GM12878 (cell line): ENCODE results near the gene ZNF823. TPM values are rescaled to one million over a fixed set of nuclear protein-coding genes. Genes with fewer than 3 reads are reported as not detected.

ENCODE experiments used
- ATAC-seq: fragments of 200-7000 bp; cut with Tn5 transposase; 3 replicates; pipeline ENCODE4 v1.9.1; 2020; ENCODE audit warnings: mild to moderate bottlenecking, moderate library complexity
- BruUV-seq: library from RNA; stranded (reverse); fragments of 400-500 nt; replicated peaks from 2 replicates; lab custom pipeline; 2021; lab: Mats Ljungman, UMichigan
- CTCF ChIA-PET: fragments of 300-600 bp; sonication (Branson Sonifier 250); formaldehyde crosslinking; extraction: SDS; loops from one replicate; lab custom pipeline; 2021; ENCODE audit warnings: inconsistent platforms; lab: Yijun Ruan, JAX
- POLR2A ChIA-PET: fragments of 350-600 bp; formaldehyde crosslinking; extraction: SDS; loops from one replicate; lab custom pipeline; 2021; ENCODE audit warnings: inconsistent platforms; lab: Charles Lee
- RAD21 ChIA-PET: fragments of 300-600 bp; sonication (Branson Sonifier 250); formaldehyde crosslinking; loops from one replicate; lab custom pipeline; 2023; ENCODE audit warnings: antibody characterized with exemption; ENCODE audit not compliant: unreplicated experiment; lab: Charles Lee
- SMC1A ChIA-PET: fragments of 300-600 bp; sonication (Branson Sonifier 250); formaldehyde crosslinking; loops from one replicate; lab custom pipeline; 2023; ENCODE audit not compliant: unreplicated experiment, uncharacterized antibody; lab: Charles Lee
- DNase-seq: peaks from one replicate; pipeline ENCODE4 v3.0.0-alpha.2; 2011; ENCODE audit warnings: low read depth, low spot score
- FAIRE-seq: peaks from 3 replicates; lab custom pipeline; 2011; peaks lifted over from hg19 to GRCh38; lab: Jason Lieb, UNC
- H2AFZ ChIP-seq: 2 replicates; pipeline ENCODE4 v1.6.0; 2011; ENCODE audit warnings: low read depth, low read length, control low read depth; ENCODE audit not compliant: control insufficient read depth
- H3K27ac ChIP-seq: 2 replicates; pipeline ENCODE4 v1.5.1; 2011; ENCODE audit warnings: control low read depth; ENCODE audit not compliant: control insufficient read depth, insufficient read depth
- H3K27me3 ChIP-seq, 2 experiments: replicated peaks in 1 of 2; 2 replicates each; pipeline versions ENCODE4 v1.6.0 to v1.6.1; 2011; ENCODE audit warnings: low read length in 1 of 2; ENCODE audit not compliant: control insufficient read depth in 2 of 2, insufficient read depth in 2 of 2
- H3K36me3 ChIP-seq, 2 experiments: 2 replicates each; pipeline ENCODE4 v1.5.1; 2011; ENCODE audit warnings: low read length in 1 of 2; ENCODE audit not compliant: control insufficient read depth in 2 of 2, insufficient read depth in 2 of 2
- H3K4me1 ChIP-seq: 2 replicates; pipeline ENCODE4 v1.6.1; 2011; ENCODE audit warnings: mild to moderate bottlenecking, low read length, moderate library complexity, mixed read lengths; ENCODE audit not compliant: control insufficient read depth, insufficient read depth
- H3K4me2 ChIP-seq: 2 replicates; pipeline ENCODE4 v1.6.0; 2011; ENCODE audit warnings: control low read depth; ENCODE audit not compliant: control insufficient read depth, insufficient read depth
- H3K4me3 ChIP-seq: fragments of 200-600 bp; sonication (generic); 2 replicates; pipeline ENCODE4 v1.5.1; 2016
- H3K79me2 ChIP-seq: 2 replicates; pipeline ENCODE4 v1.6.0; 2011; ENCODE audit warnings: low read length; ENCODE audit not compliant: control insufficient read depth, insufficient read depth
- H3K9ac ChIP-seq: 2 replicates; pipeline ENCODE4 v1.8.0; 2011; ENCODE audit warnings: low read length, control low read depth, mixed read lengths; ENCODE audit not compliant: control insufficient read depth, insufficient read depth
- H3K9me3 ChIP-seq: replicated peaks from 3 replicates; pipeline ENCODE4 v1.5.1; 2011; ENCODE audit warnings: mild to moderate bottlenecking, low read length; ENCODE audit not compliant: control insufficient read depth, insufficient read depth
- H4K20me1 ChIP-seq: 2 replicates; pipeline ENCODE4 v1.6.0; 2011; ENCODE audit not compliant: control insufficient read depth, insufficient read depth
- CBX5 ChIP-seq: sonication (generic); IDR thresholded peaks from 2 replicates; pipeline ENCODE4 v1.6.1; 2016; ENCODE audit warnings: low read depth, moderate library complexity, mild to moderate bottlenecking, inconsistent platforms
- ESRRA ChIP-seq: IDR thresholded peaks from 2 replicates; pipeline ENCODE4 v1.6.1; 2012; ENCODE audit warnings: mild to moderate bottlenecking, low read length, improper control_type of control experiment
- IKZF2 ChIP-seq, 2 experiments: fragments of 450-650 bp; IDR thresholded peaks; 2 replicates each; pipeline ENCODE4 v1.6.1; 2017; ENCODE audit warnings: mild to moderate bottlenecking in 2 of 2, moderate library complexity in 2 of 2
- IRF4 ChIP-seq: IDR thresholded peaks from 2 replicates; pipeline ENCODE4 v1.6.1; 2011; ENCODE audit warnings: low read depth, low read length
- NBN ChIP-seq: fragments of 450-650 bp; IDR thresholded peaks from 2 replicates; pipeline ENCODE4 v1.6.1; 2016
- NFYB ChIP-seq: IDR thresholded peaks from 2 replicates; pipeline ENCODE4 v1.6.1; 2011; ENCODE audit warnings: low read depth, mild to moderate bottlenecking, low read length, improper control_type of control experiment, moderate library complexity; ENCODE audit not compliant: insufficient read depth
- RAD51 ChIP-seq: fragments of 450-650 bp; IDR thresholded peaks from 2 replicates; pipeline ENCODE4 v1.6.1; 2016; ENCODE audit warnings: moderate library complexity, mild to moderate bottlenecking, inconsistent platforms
- USF2 ChIP-seq: IDR thresholded peaks from 2 replicates; pipeline ENCODE4 v1.6.1; 2011; ENCODE audit warnings: low read depth, low read length, improper control_type of control experiment, borderline replicate concordance
- WGBS: methylation state at CpG from one replicate; pipeline ENCODE4 v1.1.6; 2016; ENCODE audit warnings: low lambda C conversion rate; ENCODE audit not compliant: insufficient replicate concordance, insufficient coverage; ENCODE audit errors: missing lambda C conversion rate; 5-methylcytosine and 5-hydroxymethylcytosine counted together
- in situ Hi-C: fragments of 300-500 bp; cut with MboI; formaldehyde crosslinking; loops from 9 replicates; pipeline ENCODE4 v1.14.3; 2018; ENCODE audit warnings: mixed read lengths
- intact Hi-C: fragments of 100-400 bp; cut with micrococcal nuclease; formaldehyde crosslinking; loops from one replicate; pipeline ENCODE4 v1.14.2; 2022; ENCODE audit not compliant: unreplicated experiment
- polyA plus RNA-seq, 11 experiments: library from polyadenylated mRNA; depleted of rRNA in 4 of 11; unstranded in 6 of 11; stranded (reverse) in 5 of 11; fragments of >200 nt; fragmentation: Nextera tagmentation in 4 of 11; fragmentation: Illumina TruSeq in 1 of 11; extraction: Ambion mirVana in 4 of 11; extraction: Trizol in 1 of 11; gene quantifications; 1 replicate in 1 of 11; 2 replicates in 10 of 11; pipeline versions ENCODE4 v1.2.1 to v1.2.3, GENCODE V29; 2011 to 2016; ENCODE audit warnings: inconsistent platforms in 2 of 11, missing spikeins in 2 of 11, low read depth in 1 of 11
- total RNA-seq, 4 experiments: library from RNA; depleted of rRNA in 3 of 4; stranded (reverse); fragments of >200 nt in 3 of 4; fragmentation: Illumina TruSeq in 1 of 4; extraction: Trizol in 1 of 4; gene quantifications; 2 replicates each; pipeline versions ENCODE4 v1.2.1 to v1.2.3, GENCODE V29; 2013 to 2021
- TF ChIP-seq, protein P1 (sequence below): fragments of 150-350 bp; IDR thresholded peaks from 2 replicates; pipeline ENCODE4 v1.6.1; 2014; ENCODE audit warnings: mild to moderate bottlenecking, low read depth, low read length

The ZNF823 gene
- total and polyA plus RNA-seq, 10 of the 15 experiments (the other 5 are each of a cell fraction or from before 2014, with no cell fraction given): 3.3 to 8.0 (median 4.5) TPM

GRCh38 chr19:11680689-11681302 lies 58.0 kb downstream of the ZNF823 start:
- Histone ChIP-seq H2AFZ (no peak overlapping the region), H3K27ac (no peak overlapping the region), H3K79me2 (no peaks in the 10 kb centered on the region), H3K9me3 (peaks cover 17% of the 10 kb centered on the region), H3K36me3 (no peaks in the 10 kb centered on the region), H3K27me3 (no peaks in the 10 kb centered on the region), H4K20me1 (no peaks in the 10 kb centered on the region), H3K4me1 (peaks cover 2% of the 10 kb centered on the region; the same call in 1 of the 2 replicates), H3K4me3 (no peak overlapping the region), H3K4me2 (no peak overlapping the region), H3K9ac (no peak overlapping the region)
- FAIRE-seq: no peak
- no TSS peak for BruUV-seq
- CTCF ChIA-PET: no interaction called here
- WGBS: 35% methylated on average over 2 of the region's 2 CpGs
- POLR2A ChIA-PET: no interaction called here
- ATAC-seq: no peak
- RAD21 ChIA-PET: no interaction called here
- SMC1A ChIA-PET: no interaction called here
- intact Hi-C loops: no loop called here
- no peak for DNase-seq
- TF ChIP-seq NBN: no peak
- 0 out of 2 replicates have a peak, but pooled peaks have one; percentile 54 for TF ChIP-seq CBX5
- in situ Hi-C loops: no loop called here

DNA sequence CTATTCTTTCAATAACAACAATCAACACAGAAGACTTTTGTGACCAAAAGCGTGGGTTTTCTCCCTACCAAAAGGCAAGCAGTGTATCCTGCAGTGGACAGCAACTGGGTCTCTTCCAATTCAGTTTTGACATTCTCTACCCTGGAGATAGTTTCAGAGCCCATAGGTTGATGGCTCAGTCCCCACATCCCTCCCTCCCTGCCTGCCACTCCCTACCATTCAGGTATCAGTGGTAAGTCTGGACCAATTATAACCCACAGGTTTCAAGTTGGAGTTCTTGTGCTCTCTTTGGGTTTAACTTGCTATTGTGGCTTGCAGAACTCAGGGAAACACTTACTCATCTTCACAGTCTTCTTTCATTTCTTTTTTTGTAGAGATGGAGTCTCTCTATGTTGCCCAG lies 60.2 kb downstream of the ZNF823 start:
- no peak overlapping the region for H3K9ac ChIP-seq
- H4K20me1 ChIP-seq: no peaks in the 10 kb centered on the region
- TF ChIP-seq IKZF2 (IDR thresholded peaks at IDR 0.05): no peak
- no peak for TF ChIP-seq RAD51
- no peak for TF ChIP-seq IRF4
- no peak for TF ChIP-seq ESRRA
- TF ChIP-seq NFYB: no peak
- TF ChIP-seq, protein P1, sequence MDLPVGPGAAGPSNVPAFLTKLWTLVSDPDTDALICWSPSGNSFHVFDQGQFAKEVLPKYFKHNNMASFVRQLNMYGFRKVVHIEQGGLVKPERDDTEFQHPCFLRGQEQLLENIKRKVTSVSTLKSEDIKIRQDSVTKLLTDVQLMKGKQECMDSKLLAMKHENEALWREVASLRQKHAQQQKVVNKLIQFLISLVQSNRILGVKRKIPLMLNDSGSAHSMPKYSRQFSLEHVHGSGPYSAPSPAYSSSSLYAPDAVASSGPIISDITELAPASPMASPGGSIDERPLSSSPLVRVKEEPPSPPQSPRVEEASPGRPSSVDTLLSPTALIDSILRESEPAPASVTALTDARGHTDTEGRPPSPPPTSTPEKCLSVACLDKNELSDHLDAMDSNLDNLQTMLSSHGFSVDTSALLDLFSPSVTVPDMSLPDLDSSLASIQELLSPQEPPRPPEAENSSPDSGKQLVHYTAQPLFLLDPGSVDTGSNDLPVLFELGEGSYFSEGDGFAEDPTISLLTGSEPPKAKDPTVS: no peak
- TF ChIP-seq CBX5: no peak
- TF ChIP-seq USF2: no peak
- ChIA-PET CTCF (no interaction called here), SMC1A (interaction anchor here (1.5 kb wide), 1 partner anchor 10 kb away, joined by 3 read pairs; no protein-coding TSS in a partner anchor), POLR2A (no interaction called here), RAD21 (no interaction called here)
- BruUV-seq: no TSS peak
- no peak overlapping the region for H2AFZ ChIP-seq
- H3K4me3 ChIP-seq: no peak overlapping the region
- H3K27me3 ChIP-seq: no peaks in the 10 kb centered on the region
- peaks cover 7% of the 10 kb centered on the region; the same call in 2 of the 3 replicates for H3K9me3 ChIP-seq
- FAIRE-seq (no peak), DNase-seq (no peak), ATAC-seq (no peak)
- no peaks in the 10 kb centered on the region for H3K79me2 ChIP-seq
- no peaks in the 10 kb centered on the region for H3K4me1 ChIP-seq
- WGBS: 45% methylated on average over 1 of the region's 1 CpG
- in situ Hi-C loops: no loop called here
- no peak overlapping the region for H3K4me2 ChIP-seq
- H3K36me3 ChIP-seq: no peaks in the 10 kb centered on the region
- H3K27ac ChIP-seq: no peak overlapping the region
- intact Hi-C loops: no loop called here
